NCI-H2227 treated with DMSO at 0.1 percent for 48 hours (cell line): Measurements from ENCODE around the gene PPARD.

ENCODE experiments used
- DNase-seq: peaks from one replicate; lab custom pipeline; 2025; lab: John Stamatoyannopoulos, UW

PPARD gene

DNA sequence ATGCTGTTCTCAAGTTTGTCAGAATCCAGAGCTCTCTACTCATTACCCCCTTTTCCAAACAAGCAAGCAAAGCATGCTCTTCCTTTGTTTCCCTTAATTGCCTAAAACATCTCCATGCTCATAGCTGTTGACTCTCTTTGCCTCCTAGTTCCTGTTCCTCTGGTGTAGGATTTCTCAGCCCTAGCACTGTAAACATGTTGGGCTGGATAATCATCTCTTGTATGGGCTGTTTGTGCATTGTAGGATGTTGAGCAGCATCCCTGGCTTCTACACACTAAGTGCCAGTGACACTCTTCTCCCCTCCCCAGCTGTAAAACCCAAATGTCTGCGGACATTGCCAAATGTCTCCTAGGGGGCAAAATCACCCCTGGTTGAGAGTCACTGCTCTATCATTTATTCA lies 14.0 kb downstream of the PPARD start:
- no peak for DNase-seq

DNA sequence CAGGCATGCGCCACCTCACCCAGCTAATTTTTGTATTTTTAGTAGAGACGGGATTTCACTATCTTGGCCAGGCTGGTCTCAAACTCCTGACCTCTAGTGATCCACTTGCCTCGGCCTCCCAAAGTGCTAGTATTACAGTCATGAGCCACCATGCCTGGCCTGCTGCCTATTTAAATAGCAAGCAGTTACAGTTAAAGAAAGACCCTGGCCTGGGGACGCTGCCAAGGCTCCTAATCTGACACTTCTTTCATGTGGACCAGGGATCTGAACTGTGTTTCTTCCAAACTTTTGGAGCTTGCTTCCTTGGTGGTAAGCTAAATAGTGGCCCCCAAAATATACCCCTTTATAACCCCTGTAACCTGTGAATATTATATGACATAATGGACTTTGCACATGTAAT lies 15.3 kb downstream of the PPARD start:
- DNase-seq, result no peak

- no peak for DNase-seq
Observed at GRCh38 chr6:35358086-35358485, 15.7 kb downstream of the PPARD start.

DNA sequence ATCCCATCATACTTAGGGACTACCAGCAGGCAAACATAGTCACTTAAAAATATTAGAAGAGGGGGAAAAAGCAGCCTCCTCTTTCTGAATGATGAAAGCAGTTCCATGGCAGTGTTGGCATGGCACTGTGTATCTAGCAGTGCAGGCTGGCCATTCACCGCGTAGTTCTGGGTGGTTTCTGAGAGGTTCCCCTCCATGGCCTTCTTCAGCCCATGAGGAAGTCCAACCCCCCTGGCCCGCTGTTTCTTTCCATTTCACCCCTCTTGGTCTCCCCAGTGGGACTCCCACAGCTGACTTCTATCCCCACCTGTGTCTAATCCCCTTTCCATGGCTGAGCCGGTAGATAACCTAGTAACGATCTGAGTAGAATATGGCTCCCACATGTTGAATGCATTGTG lies 17.0 kb downstream of the PPARD start:
- no peak for DNase-seq

DNA sequence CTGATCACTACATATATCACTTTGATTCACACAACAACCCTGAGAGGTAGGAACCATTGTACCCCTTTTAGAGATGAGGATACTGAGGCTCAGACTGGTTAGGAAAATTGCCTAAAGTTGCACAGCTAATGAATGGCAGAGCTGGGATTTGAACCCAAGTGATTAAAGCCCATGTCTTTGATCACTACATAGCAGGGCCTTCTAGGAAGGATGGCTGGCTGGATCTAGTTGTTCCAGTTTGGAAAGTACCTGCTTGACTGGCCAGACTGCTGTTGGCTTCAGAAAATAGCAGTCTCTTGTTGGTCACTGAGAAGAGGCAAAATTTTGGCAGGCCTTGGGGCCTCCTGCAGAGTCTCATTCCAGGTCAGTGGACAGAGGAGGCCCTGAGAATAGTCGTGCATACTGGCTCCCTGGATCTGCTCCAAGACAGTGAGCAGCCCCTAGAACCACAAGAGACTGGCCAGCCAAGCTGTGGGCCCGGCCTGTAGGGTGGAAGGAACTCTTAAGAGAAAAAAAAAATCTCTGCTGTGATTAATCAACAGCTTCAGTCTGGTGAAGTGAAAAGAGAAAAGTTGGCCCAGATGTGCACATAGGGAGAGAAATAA lies 17.5 kb downstream of the PPARD start:
- DNase-seq, result no peak

DNA sequence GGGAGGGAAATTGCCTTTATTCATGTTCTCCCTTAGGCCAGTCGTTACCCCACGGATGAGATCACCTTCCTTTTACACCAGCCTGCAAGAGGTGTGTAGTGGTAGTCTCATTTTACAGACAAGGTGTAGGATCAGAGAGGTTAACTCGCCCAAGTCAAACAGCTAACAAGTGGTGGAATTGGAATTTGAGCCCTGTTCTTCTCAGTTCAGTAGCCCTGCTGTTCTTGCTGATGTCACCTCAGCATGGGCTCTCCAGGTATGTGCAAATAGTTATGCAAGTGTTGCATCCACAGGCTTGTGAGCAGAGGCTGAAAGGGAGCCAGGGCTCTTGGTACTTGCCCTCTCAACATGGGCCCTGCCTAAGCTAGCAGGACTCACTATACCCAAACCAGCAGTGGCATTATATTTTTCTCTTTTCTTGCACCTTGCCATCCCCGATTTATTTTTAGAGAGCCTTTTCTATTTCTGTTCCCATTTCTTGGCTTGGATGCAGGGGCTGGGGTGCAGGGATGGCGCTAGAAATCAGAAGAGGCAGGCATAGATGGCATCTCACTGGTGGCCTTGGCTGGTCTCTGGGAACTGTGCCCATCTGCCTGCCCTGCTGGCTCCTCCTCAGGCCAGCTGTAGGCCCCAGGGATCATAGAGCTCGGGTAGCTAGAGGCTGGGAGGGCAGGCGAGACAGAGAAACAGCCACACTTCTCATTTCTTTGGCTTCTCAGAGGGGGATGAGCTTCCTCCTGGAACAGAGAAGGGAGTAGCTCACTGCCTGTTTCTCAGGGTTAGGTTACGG lies 18.2 kb downstream of the PPARD start:
- DNase-seq, result no peak

GRCh38 chr6:35362200-35362599 lies 19.8 kb downstream of the PPARD start:
- no peak for DNase-seq

- peak; percentile 62 for DNase-seq
Observed at GRCh38 chr6:35363293-35363750, 21.0 kb downstream of the PPARD start.

GRCh38 chr6:35365594-35366203 lies 23.3 kb downstream of the PPARD start:
- DNase-seq, result no peak

DNA sequence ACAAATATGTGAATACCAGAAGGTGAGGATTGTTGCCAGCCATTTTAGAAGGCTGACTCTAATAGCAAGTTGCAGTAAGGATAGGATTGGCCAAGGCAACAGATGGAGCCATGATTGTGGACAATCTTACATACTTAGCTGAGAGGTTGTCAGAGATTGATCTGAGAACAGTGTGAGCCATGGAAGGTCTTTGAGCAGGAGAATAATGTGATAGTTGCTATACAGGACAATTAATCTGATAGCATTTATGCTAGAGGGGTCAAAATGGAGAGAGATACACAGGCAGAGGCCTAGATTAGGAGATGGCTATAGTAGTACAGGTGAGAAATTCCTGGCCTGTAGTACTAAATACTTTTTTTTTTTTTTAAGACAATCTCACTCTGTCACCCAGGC lies 23.8 kb downstream of the PPARD start:
- no peak for DNase-seq

GRCh38 chr6:35367646-35368037 lies 25.3 kb downstream of the PPARD start:
- no peak for DNase-seq

DNA sequence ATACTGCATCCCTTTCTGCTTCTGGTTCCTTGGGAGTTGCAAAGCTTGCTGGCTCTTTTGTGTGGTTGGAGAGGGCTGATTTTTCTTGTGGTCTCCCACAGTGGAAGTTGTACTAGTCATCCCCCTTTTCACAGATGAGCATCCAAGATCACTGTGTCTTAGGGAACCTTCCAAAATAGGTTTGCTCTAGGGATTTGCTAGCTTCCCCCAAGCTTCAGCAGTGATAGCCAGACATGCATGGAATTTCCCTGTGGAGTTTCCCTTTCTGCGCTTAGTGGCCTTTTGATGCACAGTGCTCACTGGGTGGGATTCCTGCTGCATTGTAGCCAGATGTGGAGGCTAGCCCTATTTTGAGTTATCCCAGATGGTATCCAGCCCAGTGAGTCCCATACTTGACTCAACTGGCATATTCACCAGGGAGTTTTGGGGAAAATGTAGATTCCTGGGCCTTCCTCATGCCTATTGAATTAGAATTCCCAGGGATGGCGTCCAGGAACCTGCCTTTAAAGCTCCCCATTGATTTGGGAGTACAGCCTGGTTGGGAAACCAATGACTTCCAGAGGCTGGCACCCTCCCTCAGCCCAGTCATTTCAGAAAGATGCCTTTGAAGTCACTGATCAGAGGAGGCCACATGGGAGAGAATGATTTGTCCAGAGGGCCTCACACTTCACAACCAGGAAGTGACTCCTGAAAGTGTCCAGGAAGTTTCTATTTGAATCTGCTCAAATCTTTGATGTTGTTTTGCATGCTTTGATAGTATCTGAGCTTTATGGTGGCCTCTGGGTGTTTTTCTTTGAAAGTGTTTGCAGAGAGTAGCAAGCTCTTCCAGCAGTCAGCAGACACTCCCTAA lies 25.9 kb downstream of the PPARD start:
- no peak for DNase-seq

DNA sequence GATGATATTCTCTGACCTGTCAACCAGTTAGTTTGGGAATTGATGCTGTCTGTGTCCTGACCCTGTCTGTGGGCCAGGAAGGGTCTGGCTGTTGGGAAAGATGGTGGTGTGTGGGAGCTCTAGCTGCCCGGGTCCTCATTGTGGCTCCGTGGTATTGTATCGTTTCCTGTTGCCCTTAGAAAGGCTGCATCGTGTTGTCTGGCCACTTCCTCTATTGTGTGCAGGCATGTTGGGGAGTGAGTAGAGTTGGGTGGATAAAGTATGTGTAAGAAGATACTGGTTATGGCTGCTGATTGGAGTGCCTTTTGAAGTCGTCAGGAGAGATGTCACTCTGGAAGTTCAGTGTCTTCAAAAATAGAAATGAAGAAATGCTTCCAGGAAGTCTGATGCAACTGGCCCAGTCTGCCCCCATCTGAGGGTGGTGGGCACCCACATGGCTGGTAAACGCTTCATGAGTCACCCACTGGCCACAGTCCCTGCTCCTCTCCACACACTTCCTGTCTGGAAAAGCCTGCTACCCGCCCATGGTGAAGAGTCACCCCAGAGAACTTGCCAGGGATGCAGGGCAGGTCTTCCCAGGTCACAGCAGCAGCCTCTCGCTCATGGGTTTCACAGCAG lies 27.9 kb downstream of the PPARD start:
- DNase-seq, result no peak

DNA sequence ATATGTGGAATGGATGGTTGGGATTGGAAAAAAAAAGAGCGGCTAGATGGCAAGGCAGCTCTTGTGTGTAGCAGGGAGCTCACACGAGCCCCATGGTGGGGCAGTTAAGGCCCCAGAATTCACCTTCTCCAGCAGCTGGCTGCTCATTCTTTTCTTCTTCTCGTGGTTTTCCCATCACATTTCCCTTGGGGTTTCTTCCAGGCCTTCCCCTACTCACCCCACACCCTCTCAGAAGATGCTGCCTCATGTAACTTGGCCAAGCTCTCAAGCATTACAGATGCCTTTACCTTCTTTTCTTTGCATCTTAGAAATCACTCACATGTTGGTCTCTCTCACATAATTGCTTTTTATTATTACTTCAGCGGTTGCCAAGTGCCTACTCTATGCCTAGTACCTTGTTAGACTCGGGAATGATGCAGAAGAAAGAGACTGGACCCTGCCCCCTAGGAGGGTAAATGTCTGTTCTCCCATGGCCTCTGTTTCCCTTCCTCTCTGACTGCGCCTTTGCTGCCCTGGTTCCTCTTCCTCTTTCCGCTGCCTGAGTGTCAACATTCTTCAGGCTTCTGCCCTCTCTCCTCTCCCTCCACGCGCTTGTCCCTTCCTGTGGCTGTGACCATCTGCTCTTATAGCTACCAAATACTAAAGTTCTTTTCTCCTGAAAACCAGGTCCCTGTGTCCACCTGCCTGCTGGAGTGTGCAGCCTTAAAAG lies 28.6 kb downstream of the PPARD start:
- DNase-seq, result no peak

GRCh38 chr6:35371494-35372262 lies 29.3 kb downstream of the PPARD start:
- no peak for DNase-seq

DNA sequence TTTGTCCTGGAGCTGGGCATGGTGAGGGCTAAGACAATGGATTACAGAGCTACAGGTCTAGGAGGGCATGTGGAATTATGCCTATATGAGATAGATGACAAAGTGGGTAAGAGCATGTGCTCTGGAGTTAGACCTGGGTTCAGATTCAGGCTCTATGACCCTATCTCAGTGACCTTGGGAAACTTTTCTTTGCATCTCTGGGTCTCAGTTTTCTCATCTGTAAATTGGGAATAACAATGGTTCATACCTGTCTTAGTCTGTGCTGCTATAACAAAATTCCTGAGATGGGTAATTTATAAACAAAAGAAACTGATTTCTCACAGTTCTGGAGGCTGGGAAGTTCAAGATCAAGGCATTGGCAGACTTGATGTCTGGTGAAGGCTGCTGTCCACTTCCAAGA lies 30.3 kb downstream of the PPARD start:
- no peak for DNase-seq

- no peak for DNase-seq
Observed at GRCh38 chr6:35376281-35376680, 33.9 kb downstream of the PPARD start.

DNA sequence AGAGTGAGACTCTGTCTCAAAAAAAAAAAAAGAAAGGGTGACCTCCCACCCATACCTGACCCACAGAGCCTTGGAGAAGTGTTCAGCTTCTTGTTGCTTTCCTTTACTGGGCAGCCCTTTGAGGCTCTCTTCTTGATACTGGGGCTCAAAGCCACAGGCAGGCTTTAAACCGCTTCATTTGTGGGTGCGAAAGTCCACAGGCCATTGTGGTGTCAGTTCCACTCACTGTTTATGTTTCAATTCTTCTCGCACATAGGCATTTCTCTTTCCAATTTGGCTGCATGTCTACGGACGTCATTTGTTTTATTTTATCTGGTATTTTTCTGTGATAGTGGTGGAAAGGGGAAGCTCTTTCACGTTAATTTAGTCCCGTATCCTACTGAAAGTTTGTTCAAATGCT lies 34.6 kb downstream of the PPARD start:
- DNase-seq, result no peak

DNA sequence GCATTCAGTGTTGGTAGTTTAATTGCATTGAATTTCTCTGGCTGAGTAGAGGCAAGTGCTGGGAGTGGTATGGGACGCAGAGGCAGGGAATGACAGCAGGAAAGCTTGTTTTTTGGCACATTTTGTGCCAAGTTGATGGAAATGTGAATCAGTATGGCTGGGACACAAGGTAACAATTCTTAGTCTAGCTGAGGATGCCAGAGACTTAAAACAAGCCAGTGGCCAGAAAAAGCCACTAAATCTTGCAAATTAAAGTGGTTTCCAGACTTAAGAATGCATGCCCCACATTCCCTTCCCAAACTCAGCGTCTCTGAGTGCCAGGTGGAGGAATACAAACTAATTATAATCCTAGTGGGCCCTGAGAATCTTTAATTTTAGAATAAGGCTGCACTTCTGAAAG lies 35.9 kb downstream of the PPARD start:
- no peak for DNase-seq

DNA sequence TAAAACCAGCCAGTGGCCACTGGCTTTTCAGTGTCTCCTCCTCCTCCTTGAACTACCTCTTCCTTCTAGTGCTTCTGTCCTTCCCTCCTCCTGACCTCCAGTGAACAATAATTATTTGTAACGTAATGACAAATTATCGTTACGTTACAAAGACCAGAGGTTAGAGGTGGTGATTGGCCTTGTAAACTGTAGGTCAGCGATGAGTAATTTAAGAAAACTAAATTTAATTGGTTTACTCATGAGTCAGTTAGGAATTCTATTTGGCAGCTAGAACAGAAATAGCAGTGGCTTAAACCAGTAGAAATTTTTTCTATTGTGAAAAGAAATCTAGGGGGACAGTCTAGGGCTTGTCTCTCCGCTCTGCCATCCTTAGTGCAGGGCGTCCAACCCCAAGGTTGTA lies 38.8 kb downstream of the PPARD start:
- DNase-seq, result no peak

- no peak for DNase-seq
Observed at GRCh38 chr6:35382015-35382414, 39.7 kb downstream of the PPARD start.
